ENCODE results near the gene CALHM5. TPM values are rescaled to one million over a fixed set of nuclear protein-coding genes. Genes with fewer than 3 reads are reported as not detected.

The CALHM5 gene
- total RNA-seq, 1 experiment from 2014 or later = 8.7 TPM

GRCh38 chr6:116508527-116508926 is 2.9 kb upstream of the CALHM5 start:
- DNase-seq (ENCODE audit: low spot score) = no peak

DNA sequence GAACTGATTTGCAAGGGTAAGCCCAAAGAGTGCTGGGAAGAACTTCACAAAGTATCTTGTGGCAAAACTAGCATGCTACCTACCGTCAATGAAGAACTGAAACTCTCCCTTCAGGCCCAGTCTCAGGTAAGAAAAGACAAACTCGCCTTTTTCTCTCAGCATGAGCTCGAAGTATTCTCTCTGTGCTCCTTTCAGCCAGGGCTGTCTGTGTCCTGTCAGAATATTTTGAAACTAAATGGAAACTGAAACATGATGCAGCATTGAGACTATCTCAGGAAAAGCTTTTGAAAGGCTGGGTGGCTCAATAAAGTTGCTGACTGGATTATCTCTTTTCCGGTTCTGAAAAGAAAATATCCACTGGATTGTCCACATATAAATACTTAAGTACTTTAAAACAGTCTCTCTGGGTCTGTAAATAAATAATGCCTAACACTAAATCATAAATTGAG is 696 bp downstream of the CALHM5 start:
- DNase-seq (ENCODE audit: low spot score) = no peak

DNA sequence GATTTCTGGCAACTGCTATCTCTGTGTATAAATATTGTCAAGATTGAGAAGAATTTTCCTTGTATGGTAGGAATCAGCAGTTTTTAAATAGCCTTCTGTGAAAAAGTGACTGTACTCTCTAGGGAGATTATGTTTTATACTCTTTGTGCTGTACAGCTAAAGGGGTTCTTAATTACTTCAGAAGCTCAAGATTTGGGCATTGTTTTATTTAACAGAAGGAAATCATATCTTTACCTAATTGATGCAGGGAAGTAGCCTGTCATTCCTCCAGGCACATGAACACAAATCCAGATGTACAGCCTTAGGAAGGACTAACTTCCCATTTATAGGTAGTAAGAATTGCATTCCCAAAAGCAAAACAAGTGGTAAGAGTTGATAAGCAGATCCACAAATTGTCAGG is 1.3 kb downstream of the CALHM5 start:
- no peak for DNase-seq (ENCODE audit: low spot score)

DNA sequence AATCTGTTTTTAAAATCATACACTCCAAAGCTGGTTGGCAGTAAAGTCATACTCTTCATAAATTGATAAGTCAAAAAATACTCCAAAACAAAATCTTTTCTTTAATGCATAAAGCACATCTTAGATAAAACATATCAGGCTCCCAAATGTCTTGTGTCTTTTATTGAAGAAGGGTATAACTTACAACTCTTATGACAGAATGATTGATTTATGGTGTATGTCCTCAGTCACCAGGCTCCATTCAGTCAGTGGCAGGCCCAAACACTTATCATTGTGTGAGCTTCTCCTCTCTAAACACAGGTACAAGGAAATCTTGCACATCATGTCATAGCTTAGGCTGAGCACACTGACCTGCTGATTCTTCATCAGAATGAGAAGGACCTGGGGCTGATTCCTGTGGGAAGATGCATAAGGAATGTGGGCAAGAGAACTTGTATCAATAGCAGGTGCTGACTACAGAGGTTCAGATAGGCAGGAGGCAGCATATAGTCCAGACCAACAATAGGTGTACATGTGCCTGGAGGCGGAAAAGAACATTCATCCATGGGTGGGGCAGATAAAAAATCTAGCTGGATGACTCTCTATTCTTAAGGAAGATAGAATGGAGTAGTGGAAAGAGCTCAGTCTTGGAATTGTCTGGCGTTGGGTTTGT is 1.9 kb downstream of the CALHM5 start:
- no peak for DNase-seq (ENCODE audit: low spot score)

DNA sequence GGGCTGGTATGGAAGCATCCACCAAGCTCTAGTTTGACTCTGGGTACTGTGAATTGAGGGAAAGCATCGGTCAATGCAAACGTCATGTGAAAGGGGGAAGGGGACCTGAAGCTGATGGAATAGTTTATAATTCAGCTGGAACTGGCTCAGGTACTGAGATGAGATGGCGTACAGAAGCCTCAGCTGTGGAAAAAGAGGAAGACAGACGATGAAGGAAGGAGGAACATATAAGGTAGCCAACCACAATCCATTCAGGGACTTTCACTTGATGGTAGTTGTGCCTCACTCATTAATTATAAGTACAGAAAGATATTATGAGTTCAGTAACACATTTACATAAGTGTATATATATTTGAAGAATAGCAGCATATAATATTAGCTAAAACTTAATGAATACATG is 2.7 kb downstream of the CALHM5 start:
- no peak for DNase-seq (ENCODE audit: low spot score)

DNA sequence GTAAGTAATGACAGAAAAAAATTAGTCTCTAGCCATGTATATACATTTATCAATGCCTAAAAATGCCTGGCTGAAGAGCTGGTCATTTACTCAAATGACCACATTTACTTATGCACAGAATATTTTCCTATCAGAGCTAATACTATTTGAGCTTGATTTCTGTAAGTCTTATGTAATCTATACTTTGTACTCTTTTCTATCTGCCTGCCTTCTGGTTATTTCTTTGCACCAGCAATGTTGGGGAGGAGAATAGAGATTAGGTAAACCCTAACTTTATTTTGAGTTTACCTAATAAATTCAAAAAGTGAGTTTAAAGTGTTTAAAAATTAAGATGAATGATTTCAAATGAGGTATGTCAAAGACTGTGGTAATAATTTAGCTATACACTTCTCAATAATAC is 3.7 kb downstream of the CALHM5 start:
- DNase-seq (ENCODE audit: low spot score) = no peak

GRCh38 chr6:116518621-116519368 is 7.4 kb downstream of the CALHM5 start:
- DNase-seq (ENCODE audit: low spot score) = no peak

DNA sequence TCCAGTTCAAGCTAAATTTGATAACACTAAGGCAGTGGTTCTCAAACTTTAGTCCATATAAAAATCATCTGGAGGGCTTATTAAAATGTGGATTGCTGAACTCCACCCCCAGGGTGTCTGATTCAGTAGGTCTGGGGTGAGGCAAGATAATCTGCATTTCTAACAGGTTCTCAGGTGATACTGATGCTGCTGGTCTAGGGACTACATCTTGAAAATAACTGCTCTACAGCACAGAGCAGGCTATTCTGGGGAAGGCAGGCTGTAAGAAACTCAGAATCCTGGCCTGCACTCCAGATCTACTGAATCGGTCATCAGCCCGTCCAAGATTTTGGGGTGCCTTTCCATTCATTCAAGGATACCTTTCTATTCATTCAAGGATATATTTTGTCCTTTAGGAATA is 11.5 kb downstream of the CALHM5 start:
- DNase-seq (ENCODE audit: low spot score) = no peak

DNA sequence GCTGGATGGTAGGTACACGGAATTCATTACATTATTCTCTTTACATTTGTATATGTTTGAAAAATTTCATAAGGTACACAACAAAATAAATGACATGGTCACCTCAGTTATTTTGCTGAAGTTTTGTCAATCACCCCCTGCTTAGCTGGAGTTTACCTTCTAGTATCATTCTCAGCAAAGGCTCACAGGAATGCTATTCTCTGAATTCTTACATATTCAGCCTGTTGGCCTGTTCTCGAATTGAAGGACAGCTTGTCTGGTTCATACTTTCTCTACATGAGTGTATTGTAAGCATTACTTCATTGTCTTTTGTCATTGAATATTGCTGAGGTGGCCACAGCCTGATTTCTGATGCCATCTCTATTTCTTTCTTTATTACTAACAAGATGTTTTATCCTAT is 12.8 kb downstream of the CALHM5 start:
- DNase-seq (ENCODE audit: low spot score) = no peak

- no peak for DNase-seq (ENCODE audit: low spot score)
Measured at GRCh38 chr6:116528133-116528532, 16.7 kb downstream of the CALHM5 start.

- DNase-seq (ENCODE audit: low spot score) = no peak
Measured at GRCh38 chr6:116528780-116529179, 17.3 kb downstream of the CALHM5 start.

DNA sequence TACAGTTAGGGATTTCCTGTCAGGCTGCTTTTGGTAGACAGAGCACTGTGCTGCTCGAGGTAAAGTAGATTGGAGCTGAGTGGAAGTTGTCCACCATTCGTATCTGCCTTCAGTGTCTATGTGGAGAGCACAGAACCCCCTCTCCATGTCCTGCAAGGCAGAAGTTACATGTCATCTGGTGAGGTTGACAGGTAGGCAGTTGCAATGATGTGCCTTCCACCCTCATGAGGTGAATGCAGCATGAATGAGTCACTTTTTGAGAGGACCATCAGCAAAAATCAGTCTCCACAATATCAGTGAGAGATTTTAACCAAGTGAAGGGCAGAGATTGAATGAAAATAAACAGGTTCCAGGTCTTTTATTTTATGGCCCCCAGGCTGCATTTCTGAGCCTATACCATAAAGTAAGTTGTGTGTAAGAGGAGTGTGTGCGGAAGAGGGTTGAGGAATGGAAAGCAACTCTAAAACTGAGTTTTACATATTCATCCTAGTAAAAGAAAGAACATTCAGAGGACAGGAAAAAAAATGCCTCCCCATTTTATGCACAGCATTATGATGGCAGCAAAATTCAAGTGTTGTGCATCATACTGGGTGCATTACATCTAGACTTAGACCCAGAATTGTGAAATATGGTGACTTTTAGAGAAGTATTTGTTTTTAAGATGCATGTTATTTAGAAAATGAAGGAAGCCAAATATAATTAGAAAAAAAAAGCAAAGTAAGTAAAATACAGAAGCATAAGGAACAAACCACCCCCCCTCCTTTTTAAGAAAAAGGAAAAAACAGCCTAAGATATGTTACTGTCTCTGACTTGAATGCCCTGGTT is 18.2 kb downstream of the CALHM5 start:
- DNase-seq (ENCODE audit: low spot score) = no peak

DNA sequence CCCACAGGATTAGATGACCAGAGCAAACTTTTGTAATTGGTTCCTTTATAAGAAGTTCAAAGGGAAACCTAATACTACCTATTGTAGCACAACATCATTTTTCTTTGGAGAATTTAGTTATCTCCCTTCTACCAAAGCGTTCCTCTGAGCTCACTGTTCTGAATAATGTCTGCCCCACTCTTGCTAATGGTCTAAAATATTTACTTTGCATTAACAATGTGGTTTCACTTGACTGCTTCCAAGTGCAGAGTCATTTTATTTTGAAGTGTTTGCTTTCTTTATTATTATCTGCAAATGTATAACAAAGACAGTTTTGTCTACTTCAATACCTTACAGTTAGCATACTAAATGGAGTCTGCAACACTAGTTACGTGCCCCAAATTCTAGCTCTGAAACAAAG is 19.0 kb downstream of the CALHM5 start:
- peak; percentile 76 for DNase-seq (ENCODE audit: low spot score)

- peak; percentile 65 for DNase-seq (ENCODE audit: low spot score)
Measured at GRCh38 chr6:116531675-116532570, 20.5 kb downstream of the CALHM5 start.

- no peak for DNase-seq (ENCODE audit: low spot score)
Measured at GRCh38 chr6:116533233-116533957, 22.0 kb downstream of the CALHM5 start.

GRCh38 chr6:116535109-116535508 is 23.7 kb downstream of the CALHM5 start:
- no peak for DNase-seq (ENCODE audit: low spot score)

DNA sequence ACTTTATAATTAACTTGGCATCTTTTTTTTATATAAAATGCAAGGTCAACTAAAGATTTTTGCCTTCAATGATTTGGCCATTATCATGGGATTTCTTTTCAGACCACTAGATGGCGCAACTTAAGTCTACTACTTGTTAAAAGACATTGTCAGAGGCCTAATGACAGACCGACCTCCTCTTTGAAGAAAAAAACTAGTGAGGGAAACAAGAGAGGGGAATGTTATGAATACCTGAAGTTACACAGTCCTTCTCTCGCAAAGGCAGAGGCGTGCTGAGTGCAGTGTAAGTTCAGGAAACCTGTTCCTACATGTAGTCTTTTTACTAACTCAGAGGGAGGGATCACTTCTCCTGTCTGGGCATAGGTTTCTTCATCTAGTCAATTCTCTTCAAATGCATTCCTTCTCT is 24.8 kb downstream of the CALHM5 start:
- DNase-seq (ENCODE audit: low spot score) = peak; percentile 32

DNA sequence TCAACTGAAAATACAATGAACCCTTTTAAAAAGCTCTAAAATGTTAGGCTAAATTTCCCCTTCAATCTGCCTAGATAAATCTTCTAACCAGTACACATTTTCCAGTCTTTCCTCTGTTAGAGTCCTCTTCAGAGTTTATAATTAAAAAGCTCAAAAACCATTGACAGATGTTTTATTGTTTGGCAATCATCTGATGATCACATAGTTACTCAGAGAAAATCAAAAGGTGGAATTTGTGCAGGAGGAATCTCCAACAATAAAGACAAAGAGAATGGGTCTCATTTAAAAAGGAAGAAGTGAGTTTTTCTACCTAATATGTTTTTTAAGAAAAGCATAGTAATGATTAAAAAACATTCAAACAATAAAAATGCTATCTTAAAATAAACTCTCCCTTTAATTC is 31.0 kb downstream of the CALHM5 start:
- DNase-seq (ENCODE audit: low spot score) = no peak

DNA sequence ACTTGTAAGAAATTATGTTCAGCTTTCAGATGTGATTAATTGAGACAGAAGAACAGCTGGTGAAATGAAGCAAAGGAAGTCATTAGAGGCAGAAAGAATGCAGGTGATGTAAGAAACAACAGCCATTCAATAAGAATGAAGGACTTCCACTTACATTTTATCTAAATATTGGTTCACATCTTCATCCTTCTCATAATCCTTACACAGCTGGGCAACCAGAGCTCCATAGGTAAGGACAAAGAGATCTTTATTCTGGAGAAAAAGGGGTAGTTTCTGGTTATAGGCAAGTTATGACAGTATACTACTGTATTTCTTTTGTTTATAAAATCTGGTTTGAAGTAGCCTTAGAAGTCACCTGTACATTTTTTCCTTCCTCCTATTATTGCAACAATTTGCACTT is 31.7 kb downstream of the CALHM5 start:
- DNase-seq (ENCODE audit: low spot score) = no peak

GRCh38 chr6:116545651-116546050 is 34.2 kb downstream of the CALHM5 start, which contains the start of gene TRAPPC3L:
TRAPPC3L (minus strand) TSS chr6:116545684; CDS start chr6:116545514, 170 bp downstream.
- DNase-seq (ENCODE audit: low spot score) = no peak

DNA sequence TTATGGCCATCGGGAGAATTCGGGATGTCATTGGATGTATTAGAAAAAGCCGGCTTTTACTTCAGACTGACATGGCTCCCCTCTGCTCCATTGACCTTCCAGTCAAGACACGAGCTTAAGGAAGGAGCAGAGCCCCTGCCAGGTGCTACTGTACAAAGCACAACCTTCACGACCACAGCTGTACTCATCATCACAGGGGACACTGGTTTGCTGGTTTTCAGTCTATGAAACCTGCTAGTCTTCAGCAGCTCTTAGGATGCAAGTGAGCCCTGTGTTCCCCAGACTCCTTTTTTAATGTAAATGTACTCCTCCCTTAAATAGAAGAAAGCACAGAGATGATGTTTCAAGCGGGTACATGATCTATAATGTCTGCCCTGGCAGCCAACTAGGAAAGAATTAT is 35.9 kb downstream of the CALHM5 start:
- DNase-seq (ENCODE audit: low spot score) = no peak

Data from H4 (cell line).